ENCODE results near the gene CNTNAP5. TPM values are rescaled to one million over a fixed set of nuclear protein-coding genes. Genes with fewer than 3 reads are reported as not detected.
"Not testable (repeated sequence)": the region's sequence is repeated elsewhere in the genome, so short reads cannot be mapped to it uniquely, and the experiment has no call there.

Gene CNTNAP5
- polyA plus RNA-seq, 3 donors from 2014 or later, result not detected

DNA sequence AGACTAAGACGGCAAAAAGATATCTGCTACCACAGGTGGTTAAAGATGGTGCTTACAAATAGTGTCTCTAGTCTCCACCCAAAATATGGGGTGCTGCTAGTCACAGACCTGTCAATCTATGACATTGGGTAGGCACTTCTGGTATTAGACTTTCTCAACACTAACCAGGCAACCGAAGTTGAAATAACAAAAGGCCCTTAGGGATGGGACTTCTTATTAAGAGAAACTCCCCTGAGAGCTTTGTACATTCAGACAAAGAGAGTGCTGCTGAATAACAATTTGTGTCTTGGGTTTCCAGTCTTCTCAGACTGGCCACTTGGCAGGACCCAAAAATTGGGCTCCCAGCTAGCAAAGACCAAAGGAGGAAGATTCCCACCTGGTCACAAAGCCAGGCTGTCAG, 310.0 kb downstream of the CNTNAP5 start:
- H3K27ac Mint-ChIP-seq, result no peak overlapping the region
- no peaks in the 10 kb centered on the region for H3K36me3 Mint-ChIP-seq
- H3K4me1 Mint-ChIP-seq, result no peaks in the 10 kb centered on the region
- no peak overlapping the region for H3K4me3 Mint-ChIP-seq
- peaks cover 4 to 42% (median 15%) of the 10 kb centered on the region in 6 donors for H3K9me3 Mint-ChIP-seq
- DNase-seq, result no peak
- H3K27me3 Mint-ChIP-seq (ENCODE audit: low read depth in 3 of 3), result no peaks in the 10 kb centered on the region

DNA sequence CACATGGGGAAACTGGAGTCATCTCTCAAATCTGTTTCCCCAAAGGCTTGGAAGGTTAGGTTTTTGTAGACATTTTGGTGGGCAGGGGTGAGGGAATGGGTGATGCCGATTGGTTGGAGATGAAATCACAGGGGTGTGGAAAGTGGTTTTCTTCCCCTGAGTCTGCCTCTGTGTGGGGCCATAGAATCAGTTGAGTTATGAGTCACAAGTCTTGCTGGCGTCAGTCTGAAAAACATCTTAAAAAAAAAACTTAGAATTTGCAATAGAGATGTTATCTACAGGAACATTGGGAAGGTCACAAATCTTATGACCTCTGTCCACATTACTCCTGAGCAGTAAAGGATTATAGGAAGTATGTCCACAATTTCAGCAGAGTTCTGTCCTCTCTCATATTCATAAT, 314.6 kb downstream of the CNTNAP5 start:
- Mint-ChIP-seq H3K9me3 (peaks cover 7 to 34% (median 18%) of the 10 kb centered on the region in 6 donors), H3K27me3 (ENCODE audit: low read depth in 3 of 3) (peaks cover 0 to 6% (median 2%) of the 10 kb centered on the region in 3 donors)
- no peak for DNase-seq

DNA sequence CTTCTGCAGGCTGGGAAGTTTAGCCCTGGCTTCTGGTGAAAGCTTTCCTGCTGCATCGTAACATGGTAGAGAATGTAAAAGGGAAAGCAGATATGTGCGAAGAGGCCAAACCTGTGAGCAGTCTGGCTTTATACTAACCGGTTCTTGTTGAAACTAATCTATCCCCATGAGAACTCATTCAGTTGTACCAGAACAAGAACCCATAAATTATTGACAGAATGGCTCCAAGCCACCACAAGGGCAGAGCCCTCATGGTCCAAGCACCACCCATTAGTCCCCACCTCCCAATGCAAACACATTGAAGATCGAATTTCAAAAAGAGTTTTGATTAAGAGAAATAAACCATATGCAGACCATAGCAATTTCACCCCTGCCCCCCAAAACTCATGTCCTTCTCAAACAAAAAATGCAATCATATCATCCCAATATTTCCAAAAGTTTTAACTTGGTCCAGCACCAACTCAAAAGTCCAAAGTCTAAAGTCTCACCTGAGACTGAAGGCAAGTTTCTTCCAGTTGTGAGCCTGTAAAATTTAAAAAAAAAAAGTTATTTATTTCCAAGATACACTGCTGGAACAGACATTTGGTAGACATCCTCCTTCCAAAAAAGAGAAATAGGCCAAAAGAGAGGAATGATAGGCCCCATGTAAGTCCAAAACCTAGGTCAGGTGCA, 318.9 kb downstream of the CNTNAP5 start:
- H3K9me3 Mint-ChIP-seq, result peaks cover 3 to 34% (median 18%) of the 10 kb centered on the region in 6 donors
- no peak overlapping the region for H3K27ac Mint-ChIP-seq
- H3K4me1 Mint-ChIP-seq, result no peaks in the 10 kb centered on the region
- no peaks in the 10 kb centered on the region for H3K36me3 Mint-ChIP-seq
- peaks cover 0 to 6% (median 2%) of the 10 kb centered on the region in 3 donors for H3K27me3 Mint-ChIP-seq (ENCODE audit: low read depth in 3 of 3)
- no peak for DNase-seq
- H3K4me3 Mint-ChIP-seq, result no peak overlapping the region

More for the DNA sequence above, 314.6 kb downstream of the CNTNAP5 start:
- H3K36me3 Mint-ChIP-seq, result no peaks in the 10 kb centered on the region
- no peak overlapping the region for H3K4me3 Mint-ChIP-seq
- no peaks in the 10 kb centered on the region for H3K4me1 Mint-ChIP-seq
- H3K27ac Mint-ChIP-seq, result no peak overlapping the region

DNA sequence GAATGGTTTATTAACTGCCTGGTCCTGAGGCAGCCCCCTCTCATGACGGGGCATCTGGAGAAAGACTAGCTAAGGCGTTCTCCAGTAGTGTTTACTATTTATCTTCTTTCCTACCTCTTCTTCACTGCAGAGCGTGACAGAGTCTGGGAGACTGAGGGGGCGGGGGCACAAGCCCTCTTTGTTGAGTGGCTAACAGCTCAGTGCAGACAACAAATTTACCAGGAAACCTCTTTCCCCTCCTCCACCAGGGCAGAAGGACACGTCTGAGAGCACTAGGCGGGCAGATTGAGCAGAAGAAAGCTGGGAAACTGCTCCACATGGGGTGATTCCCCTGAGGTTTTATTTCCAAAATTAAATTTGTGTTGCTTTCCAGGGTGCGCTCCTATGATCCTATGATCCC, 322.1 kb downstream of the CNTNAP5 start:
- H3K9me3 Mint-ChIP-seq, result peaks cover 0 to 33% (median 15%) of the 10 kb centered on the region in 6 donors
- no peak overlapping the region for H3K27ac Mint-ChIP-seq
- no peak overlapping the region for H3K4me3 Mint-ChIP-seq
- no peaks in the 10 kb centered on the region for H3K36me3 Mint-ChIP-seq
- no peak for DNase-seq
- peaks cover 0 to 2% (median 0%) of the 10 kb centered on the region in 3 donors for H3K27me3 Mint-ChIP-seq (ENCODE audit: low read depth in 3 of 3)
- no peaks in the 10 kb centered on the region for H3K4me1 Mint-ChIP-seq

DNA sequence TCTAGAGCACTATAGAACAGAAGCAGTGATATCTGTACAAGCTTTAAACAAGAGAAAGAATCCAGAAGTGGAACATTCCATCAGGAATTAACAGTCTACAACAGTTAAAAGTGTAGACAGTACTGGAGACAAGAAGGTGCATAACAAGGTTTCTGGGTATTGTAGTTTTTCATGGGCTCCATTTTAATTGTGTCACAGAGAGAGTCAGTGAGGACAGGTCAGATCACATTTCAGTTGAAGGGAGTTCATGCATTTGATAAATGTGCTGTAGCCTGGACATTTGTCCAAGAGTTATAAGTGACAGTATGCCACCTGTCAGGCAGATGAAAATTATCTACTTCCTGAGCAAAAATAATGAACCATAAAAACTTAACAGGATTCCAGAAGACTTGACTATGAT, 328.6 kb downstream of the CNTNAP5 start:
- H3K27ac Mint-ChIP-seq, result no peak overlapping the region
- H3K27me3 Mint-ChIP-seq (ENCODE audit: low read depth in 3 of 3), result peaks cover 0 to 5% (median 0%) of the 10 kb centered on the region in 3 donors
- peaks cover 3 to 26% (median 9%) of the 10 kb centered on the region in 6 donors for H3K9me3 Mint-ChIP-seq
- no peaks in the 10 kb centered on the region for H3K36me3 Mint-ChIP-seq
- no peak for DNase-seq
- no peak overlapping the region for H3K4me3 Mint-ChIP-seq
- H3K4me1 Mint-ChIP-seq, result no peaks in the 10 kb centered on the region

DNA sequence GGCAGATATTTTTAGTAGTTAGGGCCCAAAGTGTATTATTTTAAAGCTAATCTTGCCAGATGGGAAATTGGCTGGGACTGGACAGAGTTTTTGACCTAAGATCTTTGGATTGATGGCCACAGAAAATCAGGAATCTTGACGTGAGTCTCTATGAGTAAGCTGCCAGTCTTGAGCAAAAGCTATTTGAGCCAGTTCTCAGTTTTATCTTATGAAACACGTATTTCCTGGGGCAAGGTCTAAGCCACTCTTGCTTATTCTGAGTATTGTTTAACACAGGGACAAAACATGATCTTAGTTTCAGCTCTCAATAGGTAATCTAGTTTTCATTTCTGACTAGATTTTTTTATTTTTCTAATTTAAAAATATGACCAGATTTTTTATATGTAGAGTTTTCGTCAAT, 329.4 kb downstream of the CNTNAP5 start:
- no peak for DNase-seq
- H3K27me3 Mint-ChIP-seq (ENCODE audit: low read depth in 3 of 3), result peaks cover 0 to 5% (median 0%) of the 10 kb centered on the region in 3 donors
- H3K4me3 Mint-ChIP-seq, result no peak overlapping the region
- H3K36me3 Mint-ChIP-seq, result no peaks in the 10 kb centered on the region
- no peak overlapping the region for H3K27ac Mint-ChIP-seq
- H3K4me1 Mint-ChIP-seq, result no peaks in the 10 kb centered on the region
- peaks cover 3 to 26% (median 9%) of the 10 kb centered on the region in 6 donors for H3K9me3 Mint-ChIP-seq

DNA sequence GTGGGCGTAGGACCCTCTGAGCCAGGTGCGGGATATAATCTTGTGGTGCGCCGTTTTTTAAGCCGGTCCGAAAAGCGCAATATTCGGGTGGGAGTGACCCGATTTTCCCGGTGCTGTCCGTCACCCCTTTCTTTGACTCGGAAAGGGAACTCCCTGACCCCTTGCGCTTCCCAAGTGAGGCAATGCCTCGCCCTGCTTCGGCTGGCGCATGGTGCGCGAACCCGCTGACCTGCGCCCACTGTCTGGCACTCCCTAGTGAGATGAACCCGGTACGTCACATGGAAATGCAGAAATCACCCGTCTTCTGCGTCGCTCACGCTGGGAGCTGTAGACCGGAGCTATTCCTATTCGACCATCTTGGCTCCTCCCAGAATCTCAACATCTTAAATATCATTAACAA, 336.9 kb downstream of the CNTNAP5 start:
- H3K4me3 Mint-ChIP-seq; H3K36me3 Mint-ChIP-seq; H3K27ac Mint-ChIP-seq; H3K27me3 Mint-ChIP-seq (ENCODE audit: low read depth in 3 of 3); H3K4me1 Mint-ChIP-seq; DNase-seq: not testable (repeated sequence)
- H3K9me3 Mint-ChIP-seq, result peaks cover 2 to 38% (median 16%) of the 10 kb centered on the region in 6 donors

DNA sequence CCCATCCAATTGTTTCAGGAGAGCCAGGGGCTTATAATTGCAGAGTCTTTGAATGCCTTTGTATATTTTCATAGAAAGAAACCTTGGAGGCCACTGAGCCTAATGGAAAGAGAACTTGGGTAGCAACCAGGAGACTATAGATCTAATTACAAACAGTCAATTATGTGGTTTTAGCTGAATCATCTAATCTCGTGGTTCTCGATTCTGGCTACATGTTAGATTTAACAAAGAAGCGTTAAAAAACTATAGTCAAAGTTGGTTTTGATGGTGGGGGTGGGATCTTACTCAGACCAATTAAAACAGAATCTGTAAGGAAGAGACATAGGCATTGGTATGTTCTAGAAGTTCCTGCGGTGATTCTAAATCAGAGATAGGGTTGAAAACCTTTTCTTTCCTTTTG, 344.1 kb downstream of the CNTNAP5 start:
- Mint-ChIP-seq H3K36me3 (no peaks in the 10 kb centered on the region), H3K27me3 (ENCODE audit: low read depth in 3 of 3) (peaks cover 0 to 2% (median 0%) of the 10 kb centered on the region in 3 donors), H3K4me1 (no peaks in the 10 kb centered on the region), H3K4me3 (no peak overlapping the region), H3K27ac (no peak overlapping the region), H3K9me3 (peaks cover 3 to 27% (median 10%) of the 10 kb centered on the region in 6 donors)
- DNase-seq, result no peak

DNA sequence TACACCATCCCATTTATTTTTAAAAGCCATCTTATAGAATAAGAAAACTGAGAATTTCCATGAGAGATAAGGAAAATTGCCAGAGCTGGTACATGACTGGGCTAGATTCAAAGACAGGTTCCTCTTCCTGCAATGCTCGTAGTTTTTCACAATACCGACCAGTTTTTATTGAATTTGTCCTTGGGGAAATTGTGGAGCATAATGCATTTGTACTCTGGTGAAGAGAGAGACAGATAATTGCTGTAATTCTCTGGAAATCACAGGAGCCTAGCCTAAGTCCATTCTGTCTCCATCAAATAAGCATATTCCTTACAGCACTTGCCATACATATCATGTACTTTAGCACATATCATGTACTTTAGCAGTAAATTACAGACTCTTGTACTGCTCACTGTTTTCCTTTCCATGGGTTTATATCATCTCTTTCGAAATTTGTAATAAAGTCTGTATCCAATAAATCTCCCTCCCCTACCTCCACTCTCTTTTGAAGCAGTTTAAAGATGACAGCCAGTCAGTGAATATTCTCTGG, 355.2 kb downstream of the CNTNAP5 start:
- H3K4me1 Mint-ChIP-seq, result no peaks in the 10 kb centered on the region
- H3K4me3 Mint-ChIP-seq, result no peak overlapping the region
- peaks cover 0 to 2% (median 0%) of the 10 kb centered on the region in 3 donors for H3K27me3 Mint-ChIP-seq (ENCODE audit: low read depth in 3 of 3)
- peaks cover 0 to 16% (median 3%) of the 10 kb centered on the region in 6 donors for H3K9me3 Mint-ChIP-seq
- H3K27ac Mint-ChIP-seq, result no peak overlapping the region
- DNase-seq, result no peak
- no peaks in the 10 kb centered on the region for H3K36me3 Mint-ChIP-seq

DNA sequence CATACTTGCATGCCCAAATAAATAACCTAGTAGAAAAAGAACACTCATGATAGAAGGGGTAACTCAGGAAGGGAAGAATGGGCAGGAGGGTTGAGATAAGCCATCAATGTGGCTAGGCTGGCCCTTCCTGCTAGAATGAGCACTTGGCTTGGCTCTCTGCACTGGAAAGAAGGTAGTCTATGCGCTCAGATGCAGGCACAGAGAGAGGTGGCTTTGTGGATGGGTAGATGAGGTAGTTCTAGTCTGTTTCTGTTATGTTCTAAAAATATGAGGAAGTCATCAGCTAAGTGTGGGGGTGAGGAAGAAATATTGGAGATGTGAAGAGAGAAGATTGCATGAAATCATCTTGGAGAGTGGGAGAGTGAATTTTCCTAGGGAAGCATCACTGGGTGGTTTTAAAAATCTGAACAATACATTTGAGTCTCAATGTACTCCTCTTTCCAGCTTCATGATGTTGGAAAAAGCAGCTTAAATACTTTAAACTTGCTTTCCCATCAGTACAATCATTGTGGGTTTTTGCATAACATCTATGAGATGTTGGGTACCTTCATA, 357.1 kb downstream of the CNTNAP5 start:
- H3K36me3 Mint-ChIP-seq, result no peaks in the 10 kb centered on the region
- H3K4me1 Mint-ChIP-seq, result no peaks in the 10 kb centered on the region
- H3K9me3 Mint-ChIP-seq, result peaks cover 0 to 18% (median 1%) of the 10 kb centered on the region in 6 donors
- H3K4me3 Mint-ChIP-seq, result no peak overlapping the region
- no peak overlapping the region for H3K27ac Mint-ChIP-seq
- H3K27me3 Mint-ChIP-seq (ENCODE audit: low read depth in 3 of 3), result peaks cover 0 to 2% (median 0%) of the 10 kb centered on the region in 3 donors
- DNase-seq, result no peak

DNA sequence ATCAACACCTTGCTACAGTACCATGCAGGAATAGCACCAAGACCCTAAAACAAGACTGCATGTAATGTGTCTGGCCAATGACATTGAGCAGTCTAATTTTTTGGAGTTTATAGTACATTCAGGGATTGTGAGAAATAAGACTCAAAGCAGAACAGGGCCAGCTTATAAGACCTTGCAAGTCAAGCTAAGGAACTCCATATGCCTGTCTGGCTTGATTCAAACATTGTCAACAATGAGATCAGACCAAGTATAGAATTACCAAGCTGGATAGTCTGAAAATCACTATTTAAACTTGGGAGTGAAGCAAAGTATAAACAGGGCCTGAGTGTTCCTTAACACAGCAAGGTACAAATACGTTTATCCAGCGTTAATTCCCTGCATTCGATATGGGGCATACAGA, 370.9 kb downstream of the CNTNAP5 start:
- peaks cover 0 to 3% (median 2%) of the 10 kb centered on the region in 3 donors for H3K27me3 Mint-ChIP-seq (ENCODE audit: low read depth in 3 of 3)
- H3K36me3 Mint-ChIP-seq, result no peaks in the 10 kb centered on the region
- no peaks in the 10 kb centered on the region for H3K4me1 Mint-ChIP-seq
- no peak overlapping the region for H3K4me3 Mint-ChIP-seq
- H3K9me3 Mint-ChIP-seq, result peaks cover 2 to 12% (median 8%) of the 10 kb centered on the region in 6 donors
- no peak for DNase-seq
- H3K27ac Mint-ChIP-seq, result peak overlapping the region in 1 of 6 donors; percentile 28

DNA sequence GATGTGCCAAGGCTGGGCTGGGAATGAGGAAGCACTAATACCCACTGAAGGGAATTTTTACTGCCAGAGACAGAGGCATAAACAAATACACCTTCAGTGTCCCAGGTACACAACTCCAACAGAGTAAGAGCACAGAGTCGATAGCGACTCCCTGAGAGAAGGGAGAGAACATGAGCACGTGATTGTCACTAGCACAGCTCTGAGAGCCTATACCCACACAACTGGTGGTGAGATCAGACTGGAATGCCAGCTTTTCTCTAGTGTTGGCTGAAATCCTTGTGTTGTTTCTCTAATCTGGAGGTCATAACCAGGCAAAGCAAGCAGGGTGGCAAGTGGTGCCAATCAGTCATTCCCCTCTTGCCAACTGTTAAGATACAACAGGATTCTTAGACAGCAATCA, 377.2 kb downstream of the CNTNAP5 start:
- Mint-ChIP-seq H3K4me3 (no peak overlapping the region), H3K27me3 (ENCODE audit: low read depth in 3 of 3) (peaks cover 0 to 5% (median 0%) of the 10 kb centered on the region in 3 donors), H3K9me3 (peaks cover 6 to 35% (median 15%) of the 10 kb centered on the region in 6 donors), H3K4me1 (no peaks in the 10 kb centered on the region), H3K27ac (no peak overlapping the region), H3K36me3 (peaks cover 0 to 1% (median 0%) of the 10 kb centered on the region in 3 donors)
- no peak for DNase-seq

DNA sequence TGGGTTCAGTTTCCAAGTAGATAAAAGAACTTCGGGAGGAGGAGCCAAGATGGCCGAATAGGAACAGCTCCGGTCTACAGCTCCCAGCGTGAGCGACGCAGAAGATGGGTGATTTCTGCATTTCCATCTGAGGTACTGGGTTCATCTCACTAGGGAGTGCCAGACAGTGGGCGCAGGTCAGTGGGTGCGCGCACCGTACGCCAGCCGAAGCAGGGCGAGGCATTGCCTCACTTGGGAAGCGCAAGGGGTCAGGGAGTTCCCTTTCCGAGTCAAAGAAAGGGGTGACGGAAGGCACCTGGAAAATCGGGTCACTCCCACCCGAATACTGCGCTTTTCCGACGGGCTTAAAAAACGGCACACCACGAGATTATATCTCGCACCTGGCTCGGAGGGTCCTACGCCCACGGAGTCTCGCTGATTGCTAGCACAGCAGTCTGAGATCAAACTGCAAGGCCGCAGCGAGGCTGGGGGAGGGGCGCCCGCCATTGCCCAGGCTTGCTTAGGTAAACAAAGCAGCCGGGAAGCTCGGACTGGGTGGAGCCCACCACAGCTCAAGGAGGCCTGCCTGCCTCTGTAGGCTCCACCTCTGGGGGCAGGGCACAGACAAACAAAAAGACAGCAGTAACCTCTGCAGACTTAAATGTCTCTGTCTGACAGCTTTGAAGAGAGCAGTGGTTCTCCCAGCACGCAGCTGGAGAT, 382.9 kb downstream of the CNTNAP5 start:
- H3K27ac Mint-ChIP-seq; H3K36me3 Mint-ChIP-seq; H3K27me3 Mint-ChIP-seq (ENCODE audit: low read depth in 3 of 3); H3K4me3 Mint-ChIP-seq; H3K4me1 Mint-ChIP-seq; DNase-seq: not testable (repeated sequence)
- peaks cover 6 to 25% (median 12%) of the 10 kb centered on the region in 6 donors for H3K9me3 Mint-ChIP-seq

DNA sequence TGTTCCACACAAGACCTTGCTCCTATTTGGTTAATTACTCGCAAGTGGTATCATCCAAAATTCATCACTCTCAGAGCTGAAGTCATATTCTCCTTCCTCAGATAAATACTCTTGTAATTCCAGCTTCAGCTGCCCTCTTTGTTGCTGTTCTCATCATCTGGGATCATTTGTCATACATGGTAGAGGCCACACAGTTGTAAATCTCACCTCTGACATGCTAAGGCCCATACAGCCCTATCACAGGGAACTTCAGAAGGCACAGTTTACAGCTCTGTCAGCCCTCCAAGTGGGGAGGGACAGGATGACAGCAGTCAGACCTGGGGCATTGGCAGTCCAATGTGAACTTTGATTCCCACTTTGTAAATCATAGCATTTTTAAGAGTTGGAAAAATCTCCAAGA, 399.0 kb downstream of the CNTNAP5 start:
- Mint-ChIP-seq H3K36me3 (peaks cover 0 to 9% (median 3%) of the 10 kb centered on the region in 3 donors), H3K27me3 (ENCODE audit: low read depth in 3 of 3) (peaks cover 0 to 3% (median 0%) of the 10 kb centered on the region in 3 donors), H3K4me1 (peaks cover 0 to 1% of the 10 kb centered on the region in 2 donors), H3K4me3 (no peak overlapping the region), H3K9me3 (peaks cover 7 to 43% (median 21%) of the 10 kb centered on the region in 6 donors), H3K27ac (no peak overlapping the region)
- DNase-seq, result no peak
